NCI-H128 (cell line): ENCODE measurements around the gene ECM1.

Experiments used
- DNase-seq: peaks from one replicate; lab custom pipeline; 2025; ENCODE audit not compliant: unreplicated experiment; lab: John Stamatoyannopoulos, UW

The ECM1 gene

DNA sequence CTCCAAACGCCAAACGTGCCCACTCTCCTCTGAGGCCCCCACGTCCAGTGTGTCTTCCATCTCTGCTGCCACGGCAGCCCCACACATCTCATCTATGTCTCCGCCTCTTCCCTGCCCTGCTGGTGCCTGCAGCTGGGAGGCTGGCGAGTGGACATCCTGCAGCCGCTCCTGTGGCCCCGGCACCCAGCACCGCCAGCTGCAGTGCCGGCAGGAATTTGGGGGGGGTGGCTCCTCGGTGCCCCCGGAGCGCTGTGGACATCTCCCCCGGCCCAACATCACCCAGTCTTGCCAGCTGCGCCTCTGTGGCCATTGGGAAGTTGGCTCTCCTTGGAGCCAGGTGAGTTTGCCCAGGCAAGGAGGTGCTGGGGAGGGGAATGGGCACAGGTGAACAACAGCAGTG is 49.9 kb downstream of the ECM1 start:
- no peak for DNase-seq

- no peak for DNase-seq
These were observed 50.4 kb downstream of the ECM1 start for GRCh38 chr1:150558303-150558704.

DNA sequence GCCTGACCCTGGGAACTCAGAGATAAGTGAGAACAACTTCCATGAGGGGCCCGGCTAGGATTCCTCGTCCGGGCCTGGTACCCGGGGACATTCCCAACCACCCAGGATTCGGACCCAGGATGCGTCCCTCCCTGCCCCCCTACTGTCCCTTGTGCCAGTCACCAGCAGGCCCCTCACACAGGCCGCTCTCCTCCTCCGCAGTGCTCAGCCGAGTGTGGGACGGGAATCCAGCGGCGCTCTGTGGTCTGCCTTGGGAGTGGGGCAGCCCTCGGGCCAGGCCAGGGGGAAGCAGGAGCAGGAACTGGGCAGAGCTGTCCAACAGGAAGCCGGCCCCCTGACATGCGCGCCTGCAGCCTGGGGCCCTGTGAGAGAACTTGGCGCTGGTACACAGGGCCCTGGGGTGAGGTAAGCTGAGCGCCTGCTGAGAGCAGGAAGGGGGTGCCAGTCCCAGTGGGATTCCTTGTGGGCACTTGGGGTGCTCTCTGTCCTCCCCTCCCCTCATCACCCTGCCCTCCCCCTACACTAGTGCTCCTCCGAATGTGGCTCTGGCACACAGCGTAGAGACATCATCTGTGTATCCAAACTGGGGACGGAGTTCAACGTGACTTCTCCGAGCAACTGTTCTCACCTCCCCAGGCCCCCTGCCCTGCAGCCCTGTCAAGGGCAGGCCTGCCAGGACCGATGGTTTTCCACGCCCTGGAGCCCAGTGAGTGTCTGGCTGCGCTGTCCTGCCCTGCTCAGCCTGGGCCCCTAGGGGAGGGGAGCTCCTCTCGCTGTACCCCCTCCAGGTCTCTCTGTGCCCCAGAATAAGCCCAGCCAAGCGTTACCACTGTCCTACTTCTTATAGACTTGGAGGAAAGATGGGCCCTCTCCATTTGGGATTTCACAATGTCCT is 51.1 kb downstream of the ECM1 start:
- DNase-seq, result no peak

DNA sequence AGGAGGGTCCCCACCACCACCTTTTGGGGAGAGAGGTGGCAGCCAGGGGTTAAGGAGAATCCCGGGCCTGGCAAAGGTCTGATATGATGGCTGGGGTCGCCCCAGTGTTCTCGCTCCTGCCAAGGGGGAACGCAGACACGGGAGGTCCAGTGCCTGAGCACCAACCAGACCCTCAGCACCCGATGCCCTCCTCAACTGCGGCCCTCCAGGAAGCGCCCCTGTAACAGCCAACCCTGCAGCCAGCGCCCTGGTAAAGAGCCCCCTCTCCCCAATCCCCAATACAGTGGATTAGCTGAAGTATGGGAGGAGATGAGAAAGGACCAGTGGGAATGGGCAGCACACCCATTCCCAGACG is 51.7 kb downstream of the ECM1 start:
- DNase-seq, result no peak

DNA sequence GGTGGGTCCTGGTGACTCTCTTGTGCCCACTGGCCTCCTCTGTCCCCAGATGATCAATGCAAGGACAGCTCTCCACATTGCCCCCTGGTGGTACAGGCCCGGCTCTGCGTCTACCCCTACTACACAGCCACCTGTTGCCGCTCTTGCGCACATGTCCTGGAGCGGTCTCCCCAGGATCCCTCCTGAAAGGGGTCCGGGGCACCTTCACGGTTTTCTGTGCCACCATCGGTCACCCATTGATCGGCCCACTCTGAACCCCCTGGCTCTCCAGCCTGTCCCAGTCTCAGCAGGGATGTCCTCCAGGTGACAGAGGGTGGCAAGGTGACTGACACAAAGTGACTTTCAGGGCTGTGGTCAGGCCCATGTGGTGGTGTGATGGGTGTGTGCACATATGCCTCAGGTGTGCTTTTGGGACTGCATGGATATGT is 52.1 kb downstream of the ECM1 start:
- DNase-seq, result peak; percentile 33

GRCh38 chr1:150560576-150561253 is 52.8 kb downstream of the ECM1 start:
- DNase-seq, result peak; percentile 79

DNA sequence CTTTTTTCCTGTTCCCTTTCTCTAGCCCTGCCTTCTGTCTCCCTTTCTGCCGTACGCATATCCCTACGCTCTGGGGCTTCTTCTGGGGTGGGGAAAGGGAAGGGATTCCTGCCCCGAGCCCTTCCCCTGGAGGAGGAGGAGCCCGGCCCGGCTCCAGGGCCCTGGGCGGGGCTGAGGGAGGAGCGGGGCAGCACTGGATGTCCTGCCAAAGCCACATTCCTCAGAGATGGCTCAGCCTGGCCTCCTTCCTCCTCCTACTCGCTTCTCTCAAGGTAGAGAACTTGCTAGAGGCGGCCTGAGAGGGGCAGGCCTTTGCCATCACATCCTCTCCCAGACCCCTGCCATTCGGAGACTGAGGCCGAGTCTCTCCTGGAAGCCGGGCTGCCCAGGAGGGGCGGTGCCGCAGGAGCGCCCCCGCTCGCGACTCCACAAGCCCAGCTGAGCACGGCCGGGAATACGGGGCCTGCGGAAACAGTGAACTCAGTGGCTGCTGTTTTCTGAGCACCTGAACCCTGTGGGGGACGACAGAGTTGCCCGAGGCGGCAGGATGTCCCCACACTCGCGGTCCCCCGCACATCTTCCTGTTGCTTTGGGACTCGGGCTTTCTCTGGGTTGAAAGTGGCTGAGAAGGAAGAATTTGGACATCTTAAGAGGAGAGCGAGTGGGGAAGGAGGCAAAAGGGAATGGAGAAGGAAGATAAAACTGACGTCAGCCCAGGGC is 53.5 kb downstream of the ECM1 start:
- peak; percentile 67 for DNase-seq

GRCh38 chr1:150561974-150562445 is 54.1 kb downstream of the ECM1 start:
- peak; percentile 62 for DNase-seq

GRCh38 chr1:150562446-150563339 is 54.8 kb downstream of the ECM1 start:
- no peak for DNase-seq
